Measurements from ENCODE around the gene CCDC150.
"Not testable (repeated sequence)": the region's sequence is repeated elsewhere in the genome, so short reads cannot be mapped to it uniquely, and the experiment has no call there.

CCDC150 gene

GRCh38 chr2:196639180-196640030 is at the start of gene CCDC150:
CCDC150 (plus strand) TSS chr2:196639715; CDS start chr2:196639767, 52 bp downstream.
- in situ Hi-C loops (cut with MboI; ENCODE audit: low sequenced_read_pairs): no loop called here

- in situ Hi-C loops (cut with MboI; ENCODE audit: low sequenced_read_pairs): no loop called here
These were observed 49.2 kb upstream of the CCDC150 start for GRCh38 chr2:196590286-196590685.

GRCh38 chr2:196591004-196591403 is 48.5 kb upstream of the CCDC150 start:
- in situ Hi-C loops (cut with MboI; ENCODE audit: low sequenced_read_pairs): no loop called here

GRCh38 chr2:196591621-196592022 is 47.9 kb upstream of the CCDC150 start:
- in situ Hi-C loops (cut with MboI; ENCODE audit: low sequenced_read_pairs): no loop called here

GRCh38 chr2:196592331-196592910 is 47.1 kb upstream of the CCDC150 start:
- in situ Hi-C loops (cut with MboI; ENCODE audit: low sequenced_read_pairs): no loop called here

GRCh38 chr2:196592911-196593881 is 46.3 kb upstream of the CCDC150 start, which contains the start of gene HECW2:
HECW2 (minus strand) TSS chr2:196593554.
- in situ Hi-C loops (cut with MboI; ENCODE audit: low sequenced_read_pairs): no loop called here

- in situ Hi-C loops (cut with MboI; ENCODE audit: low sequenced_read_pairs): no loop called here
These were observed 45.4 kb upstream of the CCDC150 start for GRCh38 chr2:196594158-196594557.

- in situ Hi-C loops (cut with MboI; ENCODE audit: low sequenced_read_pairs): no loop called here
These were observed 42.0 kb upstream of the CCDC150 start for GRCh38 chr2:196597531-196597930.

GRCh38 chr2:196598412-196598811 is 41.1 kb upstream of the CCDC150 start:
- in situ Hi-C loops (cut with MboI; ENCODE audit: low sequenced_read_pairs): no loop called here

GRCh38 chr2:196598846-196599245 is 40.7 kb upstream of the CCDC150 start:
- in situ Hi-C loops (cut with MboI; ENCODE audit: low sequenced_read_pairs): no loop called here

- in situ Hi-C loops (cut with MboI; ENCODE audit: low sequenced_read_pairs): no loop called here
These were observed 37.8 kb upstream of the CCDC150 start for GRCh38 chr2:196601430-196602306.

- in situ Hi-C loops (cut with MboI; ENCODE audit: low sequenced_read_pairs): no loop called here
These were observed 35.3 kb upstream of the CCDC150 start for GRCh38 chr2:196604196-196604595.

- in situ Hi-C loops (cut with MboI; ENCODE audit: low sequenced_read_pairs): no loop called here
These were observed 33.0 kb upstream of the CCDC150 start for GRCh38 chr2:196606516-196606915.

GRCh38 chr2:196607073-196607472 is 32.4 kb upstream of the CCDC150 start:
- in situ Hi-C loops (cut with MboI; ENCODE audit: low sequenced_read_pairs): no loop called here

GRCh38 chr2:196607896-196608295 is 31.6 kb upstream of the CCDC150 start:
- in situ Hi-C loops (cut with MboI; ENCODE audit: low sequenced_read_pairs): not testable (repeated sequence)

- in situ Hi-C loops (cut with MboI; ENCODE audit: low sequenced_read_pairs): no loop called here
These were observed 29.7 kb upstream of the CCDC150 start for GRCh38 chr2:196609806-196610205.

GRCh38 chr2:196610796-196611195 is 28.7 kb upstream of the CCDC150 start:
- in situ Hi-C loops (cut with MboI; ENCODE audit: low sequenced_read_pairs): no loop called here

GRCh38 chr2:196613302-196613701 is 26.2 kb upstream of the CCDC150 start:
- in situ Hi-C loops (cut with MboI; ENCODE audit: low sequenced_read_pairs): no loop called here

- in situ Hi-C loops (cut with MboI; ENCODE audit: low sequenced_read_pairs): no loop called here
These were observed 22.1 kb upstream of the CCDC150 start for GRCh38 chr2:196617430-196617829.

- in situ Hi-C loops (cut with MboI; ENCODE audit: low sequenced_read_pairs): no loop called here
These were observed 20.9 kb upstream of the CCDC150 start for GRCh38 chr2:196618661-196619060.
